ENCODE results near the gene ISX.

Gene ISX

DNA sequence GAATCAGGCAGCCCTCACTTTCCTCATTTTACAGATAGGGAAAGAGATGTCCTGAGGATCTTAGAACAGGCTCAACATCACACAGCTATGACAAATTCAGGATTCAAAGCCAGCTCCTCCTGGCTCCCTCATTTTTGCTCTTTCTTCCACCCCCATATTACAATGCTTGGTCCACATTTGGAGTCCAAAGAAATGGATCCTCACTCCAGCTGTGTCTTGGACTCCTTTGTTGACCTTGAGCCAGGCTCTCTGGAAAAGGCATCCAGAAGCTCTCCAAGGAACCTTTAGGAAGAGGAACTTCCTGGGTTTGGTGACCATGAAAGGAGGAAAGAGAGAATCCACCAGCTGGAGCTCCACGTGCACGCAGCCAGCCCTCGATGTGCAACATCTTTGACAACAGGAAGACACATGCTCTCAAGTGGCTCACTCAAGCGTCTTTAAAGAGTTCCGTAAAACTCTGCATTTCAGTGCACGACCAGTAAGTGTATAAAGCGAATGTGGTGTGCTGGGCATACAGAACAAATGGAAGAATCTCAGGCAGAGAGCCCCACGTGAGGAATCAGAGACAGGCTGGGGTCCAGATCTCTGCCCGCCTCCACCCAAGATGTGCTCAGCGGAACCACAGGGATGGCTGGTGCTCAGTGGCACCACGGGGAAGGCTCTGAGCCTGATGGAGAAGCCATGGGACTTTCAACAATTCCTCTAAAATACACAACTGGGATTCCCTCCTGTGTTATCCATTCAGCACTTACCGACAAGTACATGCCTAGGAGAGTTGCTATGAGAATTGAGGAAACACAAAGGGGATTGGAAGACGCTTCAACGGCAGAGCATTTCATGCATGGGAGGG lies 48.4 kb downstream of the ISX start:
- DNase-seq, result no peak

- no peak for DNase-seq
Observed at GRCh38 chr22:35115515-35115914, 49.6 kb downstream of the ISX start.

- DNase-seq, result no peak
Observed at GRCh38 chr22:35116269-35116668, 50.3 kb downstream of the ISX start.

- DNase-seq, result no peak
Observed at GRCh38 chr22:35116817-35117216, 50.9 kb downstream of the ISX start.

DNA sequence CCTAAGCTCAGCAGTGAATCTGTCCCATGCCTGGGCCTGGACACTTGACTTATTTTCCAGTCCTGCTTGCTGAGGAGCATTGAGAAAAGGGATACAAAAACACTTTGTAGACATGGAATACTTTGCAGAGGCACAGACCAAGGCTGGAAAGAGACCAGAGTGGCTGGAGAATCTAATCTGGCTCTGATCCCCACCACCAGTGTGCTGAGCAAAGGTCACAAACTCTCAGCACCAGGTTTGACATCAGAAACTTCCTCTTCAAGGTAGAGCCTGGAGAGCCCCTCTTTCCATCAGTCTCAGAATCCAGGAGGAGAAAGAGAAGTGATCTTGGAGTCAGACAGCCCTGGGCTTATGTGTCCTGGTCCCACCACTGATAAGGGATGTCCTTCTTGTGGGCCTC lies 53.5 kb downstream of the ISX start:
- no peak for DNase-seq

- no peak for DNase-seq
Observed at GRCh38 chr22:35124691-35125219, 58.8 kb downstream of the ISX start.

- no peak for DNase-seq
Observed at GRCh38 chr22:35126993-35127392, 61.0 kb downstream of the ISX start.

DNA sequence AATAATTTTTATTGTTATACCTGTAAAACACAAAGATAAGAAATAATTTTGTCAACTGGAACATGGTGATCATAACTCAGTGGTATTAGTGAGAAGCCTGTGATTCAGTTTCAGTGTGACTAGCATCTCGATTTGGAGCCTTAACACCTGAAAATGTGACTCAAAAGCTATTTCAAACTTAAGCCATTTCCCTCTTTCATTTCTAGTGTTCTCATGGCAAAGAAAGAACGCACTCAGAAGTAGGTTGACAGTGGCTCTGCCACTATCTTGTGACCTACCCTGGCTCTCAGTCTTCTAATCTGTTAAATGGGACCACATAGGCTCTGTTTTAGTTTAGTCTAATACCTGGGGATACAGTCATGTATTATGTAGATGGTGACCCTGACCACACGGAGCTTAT lies 62.7 kb downstream of the ISX start:
- DNase-seq, result no peak

DNA sequence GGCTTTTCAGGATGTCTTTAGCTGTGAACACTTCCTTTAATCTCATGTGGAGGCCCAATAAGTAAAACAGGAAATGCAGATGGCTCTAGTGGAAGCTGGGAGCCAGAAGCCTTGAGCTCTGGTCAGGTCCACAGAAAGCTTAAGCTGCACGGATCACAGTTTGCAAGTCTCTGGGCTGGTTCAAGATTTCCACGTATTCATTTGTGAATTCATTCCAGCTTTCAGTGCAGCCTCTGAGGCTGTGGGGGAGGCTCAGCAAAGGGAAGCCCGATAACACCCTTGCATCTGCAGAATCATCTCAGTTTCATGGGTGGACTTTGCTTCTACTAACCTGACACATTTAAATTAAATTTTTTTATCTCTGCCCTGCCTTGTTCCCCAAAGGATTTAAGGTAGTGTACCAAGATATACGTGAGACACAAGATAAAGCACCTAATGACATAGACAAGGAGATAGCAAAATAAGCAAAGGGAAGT lies 65.6 kb downstream of the ISX start:
- DNase-seq, result no peak

DNA sequence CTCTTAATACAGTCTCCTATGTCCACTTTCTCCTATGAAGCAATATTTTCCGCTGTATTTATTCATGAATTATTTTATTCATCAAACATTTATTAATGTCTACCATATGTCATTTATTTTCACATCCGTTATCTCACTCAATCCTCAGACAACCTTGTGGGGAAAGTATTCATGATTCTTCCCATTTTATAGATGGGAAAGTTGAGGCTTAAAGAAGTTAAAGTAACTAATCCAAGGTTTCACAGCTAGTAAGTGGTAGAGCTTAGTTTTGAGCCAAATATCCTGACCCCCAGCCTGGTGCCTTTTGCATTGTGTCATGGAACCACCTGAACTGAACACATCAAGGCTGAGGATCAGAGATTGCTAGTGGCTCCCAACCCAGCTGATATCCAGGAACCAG lies 66.6 kb downstream of the ISX start:
- no peak for DNase-seq

DNA sequence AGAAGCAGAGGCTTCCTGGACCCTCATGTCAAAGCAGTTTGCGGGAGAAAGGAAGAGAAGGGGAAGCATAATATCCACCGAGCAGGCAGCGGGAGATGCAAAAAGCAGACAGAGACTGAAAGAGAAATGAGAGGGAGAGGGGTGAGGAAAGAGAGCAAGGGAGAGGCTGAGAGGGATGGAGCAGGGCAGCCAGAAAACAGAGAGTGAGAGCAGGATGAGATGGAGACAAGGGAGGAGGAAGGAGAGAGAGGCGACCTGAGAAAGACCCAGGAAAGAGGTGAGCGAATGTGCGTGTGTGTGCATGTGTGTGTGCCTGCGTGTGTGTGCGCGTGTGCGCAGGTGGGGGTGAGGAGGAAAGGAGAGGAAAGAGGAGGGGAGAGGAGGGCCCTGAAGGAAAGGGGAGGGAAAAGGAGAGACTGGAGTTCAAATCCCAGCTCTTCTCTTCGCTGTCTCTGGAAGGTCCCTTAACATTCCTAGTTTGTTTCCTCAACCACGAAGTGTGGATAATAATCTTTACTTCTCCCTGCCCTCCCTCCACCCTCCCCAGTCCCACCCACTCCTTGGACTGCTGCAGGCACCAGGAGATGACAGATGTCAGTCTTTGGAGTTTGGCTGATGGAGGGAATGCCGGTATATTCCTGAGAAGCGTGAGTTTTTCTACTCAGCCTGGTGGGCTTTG lies 67.9 kb downstream of the ISX start:
- DNase-seq, result no peak

DNA sequence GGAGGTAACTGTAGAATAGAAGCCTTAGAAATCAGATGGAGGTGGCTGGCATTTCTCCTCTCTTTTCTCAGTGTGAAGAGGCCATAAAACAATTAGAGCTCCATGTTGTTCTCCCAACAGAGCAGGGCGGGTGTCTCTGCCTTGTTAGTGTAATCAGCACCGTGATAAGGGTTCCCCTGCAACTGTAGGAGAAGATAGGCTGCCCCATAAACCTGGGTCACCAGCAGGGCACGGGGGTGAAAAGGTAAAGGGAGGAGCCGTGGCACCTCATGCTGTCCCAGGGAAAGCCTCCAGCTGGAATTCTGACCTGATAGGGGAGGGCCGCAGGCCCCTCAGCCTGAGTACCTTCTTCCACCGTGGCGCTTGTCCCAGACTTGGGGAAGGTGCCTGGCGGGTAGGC lies 68.7 kb downstream of the ISX start:
- DNase-seq, result no peak

DNA sequence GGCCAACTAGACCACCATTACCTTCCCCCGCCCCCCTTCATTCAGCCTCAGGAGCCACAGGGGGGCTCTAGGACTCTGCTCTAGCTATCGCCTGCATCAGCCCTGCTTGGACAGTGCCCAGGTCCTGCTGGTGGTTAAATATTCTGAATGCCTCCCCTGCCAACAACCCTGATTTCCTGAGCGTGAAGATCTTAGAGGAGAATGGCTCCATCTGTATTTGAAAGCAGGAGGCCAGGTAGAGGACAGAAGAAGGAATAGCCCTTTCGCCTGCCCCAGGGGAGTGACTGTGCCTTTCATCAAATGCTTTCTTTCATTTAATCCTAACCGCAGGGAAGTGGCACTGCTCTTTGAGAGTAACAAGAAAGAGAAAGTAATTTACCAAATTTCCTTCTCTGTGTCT lies 69.2 kb downstream of the ISX start:
- no peak for DNase-seq
